Ureter (tissue), 1 donor: ENCODE data around the gene PRRX2. TPM values are rescaled to one million over a fixed set of nuclear protein-coding genes. Genes with fewer than 3 reads are reported as not detected.
"Not testable (repeated sequence)": the region's sequence is repeated elsewhere in the genome, so short reads cannot be mapped to it uniquely, and the experiment has no call there.

Experiments
- DNase-seq: peaks from one replicate; pipeline ENCODE4 v3.0.0-alpha.2; 2020; ENCODE audit warnings: low spot score
- total RNA-seq: library from RNA; stranded (reverse); gene quantifications from one replicate; pipeline ENCODE4 v1.2.4, GENCODE V29; 2023
- donor health status: DM: yes; HTN: yes; CAD: no.

Gene PRRX2
- total RNA-seq, 1 donor from 2014 or later = 6.5 TPM

GRCh38 chr9:129759319-129759718 lies 93.9 kb downstream of the PRRX2 start:
- DNase-seq = no peak

- DNase-seq = no peak
These were observed 94.5 kb downstream of the PRRX2 start for GRCh38 chr9:129759804-129760502.

GRCh38 chr9:129760784-129761183 lies 95.3 kb downstream of the PRRX2 start:
- DNase-seq = not testable (repeated sequence)

- peak; percentile 70 for DNase-seq
These were observed 96.0 kb downstream of the PRRX2 start for GRCh38 chr9:129761293-129761900.

GRCh38 chr9:129761901-129762369 lies 96.5 kb downstream of the PRRX2 start:
- no peak for DNase-seq

GRCh38 chr9:129762370-129762984 lies 97.0 kb downstream of the PRRX2 start:
- not testable (repeated sequence) for DNase-seq

GRCh38 chr9:129762985-129763926 lies 97.8 kb downstream of the PRRX2 start:
- DNase-seq = no peak

GRCh38 chr9:129765764-129766317 lies 100.4 kb downstream of the PRRX2 start:
- DNase-seq = no peak

GRCh38 chr9:129768486-129768885 lies 103.0 kb downstream of the PRRX2 start:
- no peak for DNase-seq

GRCh38 chr9:129769669-129770068 lies 104.2 kb downstream of the PRRX2 start:
- DNase-seq = no peak

GRCh38 chr9:129770741-129771140 lies 105.3 kb downstream of the PRRX2 start:
- DNase-seq = no peak

Other genes starting within 250 kb of the PRRX2 start
- gene C9orf50, start 44.5 kb upstream of the PRRX2 start, total RNA-seq = not detected
- 31.2 TPM for gene NTMT1, start 39.5 kb upstream of the PRRX2 start, total RNA-seq
- gene ASB6, start 23.5 kb upstream of the PRRX2 start, total RNA-seq = 18.8 TPM
- 67.9 TPM for gene PTGES, start 87.4 kb downstream of the PRRX2 start, total RNA-seq
- 19.5 TPM for gene TOR1B, start 137.5 kb downstream of the PRRX2 start, total RNA-seq
- gene TOR1A, start 158.5 kb downstream of the PRRX2 start, total RNA-seq = 34.1 TPM
- gene C9orf78, start 169.6 kb downstream of the PRRX2 start, total RNA-seq = 38.7 TPM
- 42.1 TPM for gene USP20, start 169.8 kb downstream of the PRRX2 start, total RNA-seq